ENCODE data around the gene ZBTB40.

DNA sequence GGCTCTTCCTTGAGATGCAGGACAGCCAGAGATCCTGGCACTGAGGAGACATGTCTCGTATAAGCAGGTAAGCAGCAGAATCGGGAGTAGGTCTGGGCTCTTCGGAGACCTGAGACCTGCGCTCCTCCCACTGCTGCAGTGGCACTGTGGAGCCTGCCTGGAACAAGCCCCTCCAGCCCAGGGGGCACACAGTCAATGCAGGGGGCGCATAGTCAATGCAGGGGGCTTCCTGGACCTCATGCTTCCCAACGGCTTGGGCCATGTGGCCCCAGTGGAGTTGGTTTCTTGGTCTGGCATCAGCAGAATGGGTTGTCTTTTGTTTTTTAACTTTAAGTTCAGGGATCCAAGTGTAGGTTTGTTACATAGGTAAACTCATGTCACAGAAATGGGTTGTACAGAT, 83.7 kb downstream of the ZBTB40 start:
- TF ChIP-seq EP300 (IDR thresholded peaks at IDR 0.05; ENCODE audit: low read depth in 2 of 2, low read length in 2 of 2) (no peak), EP300 (CRISPR knock-in tag; IDR thresholded peaks at IDR 0.05; ENCODE audit: borderline replicate concordance) (no peak), THAP11 (CRISPR knock-in tag; IDR thresholded peaks at IDR 0.05) (no peak), NFE2L1 (CRISPR knock-in tag; IDR thresholded peaks at IDR 0.05; ENCODE audit: borderline replicate concordance) (no peak), SMAD1 (CRISPR knock-in tag; IDR thresholded peaks at IDR 0.05; ENCODE audit: borderline replicate concordance, low read depth) (no peak), ZNF552 (CRISPR knock-in tag; IDR thresholded peaks at IDR 0.05; ENCODE audit: borderline replicate concordance) (no peak)
- TF ChIP-seq, protein P1, sequence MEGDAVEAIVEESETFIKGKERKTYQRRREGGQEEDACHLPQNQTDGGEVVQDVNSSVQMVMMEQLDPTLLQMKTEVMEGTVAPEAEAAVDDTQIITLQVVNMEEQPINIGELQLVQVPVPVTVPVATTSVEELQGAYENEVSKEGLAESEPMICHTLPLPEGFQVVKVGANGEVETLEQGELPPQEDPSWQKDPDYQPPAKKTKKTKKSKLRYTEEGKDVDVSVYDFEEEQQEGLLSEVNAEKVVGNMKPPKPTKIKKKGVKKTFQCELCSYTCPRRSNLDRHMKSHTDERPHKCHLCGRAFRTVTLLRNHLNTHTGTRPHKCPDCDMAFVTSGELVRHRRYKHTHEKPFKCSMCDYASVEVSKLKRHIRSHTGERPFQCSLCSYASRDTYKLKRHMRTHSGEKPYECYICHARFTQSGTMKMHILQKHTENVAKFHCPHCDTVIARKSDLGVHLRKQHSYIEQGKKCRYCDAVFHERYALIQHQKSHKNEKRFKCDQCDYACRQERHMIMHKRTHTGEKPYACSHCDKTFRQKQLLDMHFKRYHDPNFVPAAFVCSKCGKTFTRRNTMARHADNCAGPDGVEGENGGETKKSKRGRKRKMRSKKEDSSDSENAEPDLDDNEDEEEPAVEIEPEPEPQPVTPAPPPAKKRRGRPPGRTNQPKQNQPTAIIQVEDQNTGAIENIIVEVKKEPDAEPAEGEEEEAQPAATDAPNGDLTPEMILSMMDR (CRISPR knock-in tag; IDR thresholded peaks at IDR 0.05) = no peak

All from HepG2 (cell line).